Tibial nerve (tissue), 4 donors: ENCODE data around the gene THRAP3. TPM values are rescaled to one million over a fixed set of nuclear protein-coding genes. Genes with fewer than 3 reads are reported as not detected.

Experiments used
- DNase-seq, 2 donors: peaks; one replicate each; pipeline ENCODE4 v3.0.0-alpha.2; 2019; ENCODE audit warnings: low spot score in 2 of 2
- H3K27ac ChIP-seq, 4 donors: fragments of 200-600 bp; sonication (generic) in 3 of 4; one replicate each; pipeline ENCODE4 v1.5.1; 2017 to 2019; ENCODE audit warnings: mild to moderate bottlenecking in 1 of 4
- H3K27me3 ChIP-seq, 2 donors: fragments of 200-600 bp; sonication (generic) in 1 of 2; one replicate each; pipeline versions ENCODE4 v1.5.1 to v1.6.0; 2017 to 2019
- H3K36me3 ChIP-seq, 3 donors: fragments of 200-600 bp; sonication (generic); one replicate each; pipeline ENCODE4 v1.5.1; 2018 to 2019
- H3K4me1 ChIP-seq, 4 donors: fragments of 200-600 bp; sonication (generic) in 3 of 4; one replicate each; pipeline ENCODE4 v1.5.1; 2017 to 2019
- H3K4me3 ChIP-seq, 4 donors: fragments of 200-600 bp; sonication (generic) in 3 of 4; one replicate each; pipeline ENCODE4 v1.5.1; 2017 to 2019; ENCODE audit warnings: mild to moderate bottlenecking in 1 of 4, moderate library complexity in 1 of 4
- H3K9me3 ChIP-seq, 4 donors: fragments of 200-600 bp; sonication (generic) in 3 of 4; one replicate each; pipeline ENCODE4 v1.5.1; 2017 to 2019
- CTCF ChIP-seq, 5 experiments: fragments of 200-600 bp in 3 of 5; fragments of 450-650 bp in 2 of 5; sonication (generic) in 3 of 5; IDR thresholded peaks; one replicate each; pipeline ENCODE4 v1.5.1; 2016 to 2019; ENCODE audit warnings: antibody characterized with exemption in 5 of 5, mild to moderate bottlenecking in 3 of 5, moderate library complexity in 2 of 5
- EP300 ChIP-seq, 2 donors: sonication (generic); formaldehyde crosslinking; IDR thresholded peaks; one replicate each; pipeline ENCODE4 v1.6.1; 2017; ENCODE audit warnings: antibody characterized with exemption in 2 of 2, mild to moderate bottlenecking in 1 of 2
- POLR2A ChIP-seq, 2 donors: fragments of 450-650 bp; IDR thresholded peaks; one replicate each; pipeline ENCODE4 v1.6.1; 2017; ENCODE audit warnings: antibody characterized with exemption in 2 of 2, mild to moderate bottlenecking in 2 of 2, moderate library complexity in 2 of 2
- WGBS, 2 donors: methylation state at CpG; one replicate each; pipeline ENCODE4 v1.1.5; 2018; 5-methylcytosine and 5-hydroxymethylcytosine counted together
- total RNA-seq, 4 donors: library from RNA; depleted of rRNA; stranded (reverse); fragments of >200 nt; gene quantifications; one replicate each; pipeline ENCODE4 v1.1.0, GENCODE V29; 2016

The THRAP3 gene
- total RNA-seq, result 100 to 1,000 TPM in 2 of 4 donors, 10 to 100 TPM in 2; 89.2 to 114 (median 97.0) TPM

- Histone ChIP-seq H3K27me3 (no peaks in the 10 kb centered on the region), H3K4me3 (peak within 1 kb of the TSS; percentile 73 to 93 (median 84)), H3K36me3 (peaks cover 0 to 25% (median 0%) of the 10 kb centered on the region in 3 donors), H3K9me3 (no peaks in the 10 kb centered on the region), H3K4me1 (peaks cover 0 to 50% (median 26%) of the 10 kb centered on the region in 4 donors), H3K27ac (peak within 1 kb of the TSS; percentile 94 to 99 (median 98))
- 0% methylated on average over 28 to 45 of the region's 45 CpGs for whole genome bisulfite sequencing, 2 donors
- peak; percentile 99 for DNase-seq
- TF ChIP-seq CTCF (IDR thresholded peaks at IDR 0.05) (peak in 1 of 5 experiments; percentile 6), POLR2A (IDR thresholded peaks at IDR 0.05) (peak; percentile 97 to 99), EP300 (IDR thresholded peaks at IDR 0.05) (peak; percentile 98 to 99)
These were observed at the start of gene THRAP3 for GRCh38 chr1:36223996-36224536. TSS of gene THRAP3 (plus strand) at chr1:36224443. CDS start at chr1:36282564, 58,121 bp downstream.

- no peak for TF ChIP-seq EP300 (IDR thresholded peaks at IDR 0.05)
- no peak for TF ChIP-seq POLR2A (IDR thresholded peaks at IDR 0.05)
- no peak for TF ChIP-seq CTCF (IDR thresholded peaks at IDR 0.05)
- Histone ChIP-seq H3K4me3 (no peak overlapping the region), H3K27ac (peak overlapping the region in 2 of 4 donors; percentile 28 to 56), H3K9me3 (no peaks in the 10 kb centered on the region), H3K4me1 (peaks cover 0 to 32% (median 5%) of the 10 kb centered on the region in 4 donors), H3K27me3 (no peaks in the 10 kb centered on the region), H3K36me3 (peaks cover 4 to 97% (median 53%) of the 10 kb centered on the region in 3 donors)
- no peak for DNase-seq
- 72 to 74% methylated on average over 6 to 11 of the region's 11 CpGs for WGBS, 2 donors
These were observed 49.5 kb upstream of the THRAP3 start for GRCh38 chr1:36174713-36175112.

GRCh38 chr1:36175137-36176095 is 48.8 kb upstream of the THRAP3 start:
- H3K36me3 ChIP-seq, result peaks cover 4 to 100% (median 60%) of the 10 kb centered on the region in 3 donors
- peak overlapping the region in 2 of 4 donors; percentile 28 to 56 for H3K27ac ChIP-seq
- H3K4me3 ChIP-seq, result no peak overlapping the region
- H3K9me3 ChIP-seq, result no peaks in the 10 kb centered on the region
- peaks cover 0 to 29% (median 5%) of the 10 kb centered on the region in 4 donors for H3K4me1 ChIP-seq
- H3K27me3 ChIP-seq, result no peaks in the 10 kb centered on the region
- TF ChIP-seq CTCF (IDR thresholded peaks at IDR 0.05), result no peak
- TF ChIP-seq POLR2A (IDR thresholded peaks at IDR 0.05), result no peak
- TF ChIP-seq EP300 (IDR thresholded peaks at IDR 0.05), result no peak
- DNase-seq, result no peak
- 68 to 72% methylated on average over 10 to 11 of the region's 11 CpGs for WGBS, 2 donors

- Histone ChIP-seq H3K36me3 (peaks cover 4 to 100% (median 55%) of the 10 kb centered on the region in 3 donors), H3K27me3 (no peaks in the 10 kb centered on the region), H3K27ac (peak overlapping the region in 2 of 4 donors; percentile 22 to 56), H3K9me3 (no peaks in the 10 kb centered on the region), H3K4me3 (no peak overlapping the region), H3K4me1 (peaks cover 0 to 25% (median 5%) of the 10 kb centered on the region in 4 donors)
- WGBS, 2 donors, result 77 to 84% methylated on average over 49 to 58 of the region's 76 CpGs
- DNase-seq, result no peak
- TF ChIP-seq CTCF (IDR thresholded peaks at IDR 0.05) (no peak), POLR2A (IDR thresholded peaks at IDR 0.05) (no peak), EP300 (IDR thresholded peaks at IDR 0.05) (no peak)
These were observed 47.9 kb upstream of the THRAP3 start for GRCh38 chr1:36176106-36176949.
